Naive thymus-derived CD4-positive, alpha-beta T cell (primary cell): ENCODE measurements around the gene POLR2L. TPM values are rescaled to one million over a fixed set of nuclear protein-coding genes. Genes with fewer than 3 reads are reported as not detected.
A peak's percentile ranks its signal among the peaks of the same experiment; 100 is the strongest.

Source experiments
- ATAC-seq: fragments of 150-1000 bp; cut with Tn5 transposase; 2 replicates; pipeline ENCODE4 v1.10.0; 2021; ENCODE audit warnings: mild to moderate bottlenecking, moderate library complexity
- CTCF ChIA-PET: fragments of 350-600 bp; sonication (Branson Sonifier 250); formaldehyde crosslinking; loops from one replicate; lab custom pipeline; 2021; ENCODE audit warnings: antibody characterized with exemption; lab: Charles Lee
- POLR2A ChIA-PET: fragments of 350-600 bp; sonication (Branson Sonifier 250); formaldehyde crosslinking; loops from one replicate; lab custom pipeline; 2021; ENCODE audit warnings: antibody characterized with exemption, inconsistent platforms; lab: Charles Lee
- DNase-seq, 9 donors: peaks; one replicate each; pipeline versions ENCODE4 v3.0.0 to v3.0.0-alpha.2; 2020 to 2022; ENCODE audit warnings: mixed read lengths in 1 of 9
- H3K27ac ChIP-seq: one replicate; pipeline ENCODE4 v1.7.0; 2013; ENCODE audit warnings: mild to moderate bottlenecking, low read depth, low read length, moderate library complexity
- H3K27me3 ChIP-seq, 2 donors: one replicate each; pipeline ENCODE4 v1.7.0; 2013; ENCODE audit warnings: low read length in 2 of 2, mild to moderate bottlenecking in 2 of 2, moderate library complexity in 2 of 2; ENCODE audit not compliant: control insufficient read depth in 2 of 2, insufficient read depth in 2 of 2
- H3K36me3 ChIP-seq, 3 experiments: 1 replicate in 2 of 3; 2 replicates in 1 of 3; pipeline ENCODE4 v1.7.0; 2013; ENCODE audit warnings: low read length in 3 of 3, mild to moderate bottlenecking in 3 of 3, moderate library complexity in 1 of 3; ENCODE audit not compliant: insufficient read depth in 3 of 3, control insufficient read depth in 2 of 3
- H3K4me1 ChIP-seq, 2 donors: one replicate each; pipeline ENCODE4 v1.7.0; 2013; ENCODE audit warnings: low read length in 2 of 2, mild to moderate bottlenecking in 2 of 2, moderate library complexity in 1 of 2; ENCODE audit not compliant: control insufficient read depth in 2 of 2, insufficient read depth in 2 of 2
- H3K4me3 ChIP-seq: 2 replicates; pipeline ENCODE4 v1.7.0; 2013; ENCODE audit warnings: mild to moderate bottlenecking, low read length
- H3K9me3 ChIP-seq, 3 experiments: 1 replicate in 2 of 3; 2 replicates in 1 of 3; pipeline ENCODE4 v1.7.0; 2013; ENCODE audit warnings: low read length in 3 of 3; ENCODE audit not compliant: control insufficient read depth in 2 of 3
- H3K27ac Mint-ChIP-seq, 9 donors: one replicate each; pipeline ENCODE4 v1.8.0; 2020 to 2022; ENCODE audit warnings: mixed read lengths in 9 of 9, mild to moderate bottlenecking in 8 of 9, moderate library complexity in 5 of 9, inconsistent platforms in 2 of 9
- H3K27me3 Mint-ChIP-seq, 5 donors: one replicate each; pipeline ENCODE4 v1.8.0; 2021 to 2022; ENCODE audit warnings: mixed read lengths in 5 of 5, mild to moderate bottlenecking in 1 of 5
- H3K36me3 Mint-ChIP-seq, 5 donors: one replicate each; pipeline ENCODE4 v1.8.0; 2020 to 2022; ENCODE audit warnings: mixed read lengths in 5 of 5, mild to moderate bottlenecking in 3 of 5, inconsistent platforms in 1 of 5
- H3K4me1 Mint-ChIP-seq, 7 donors: one replicate each; pipeline ENCODE4 v1.8.0; 2020 to 2022; ENCODE audit warnings: mixed read lengths in 7 of 7, mild to moderate bottlenecking in 3 of 7, inconsistent platforms in 1 of 7
- H3K4me3 Mint-ChIP-seq, 10 donors: one replicate each; pipeline ENCODE4 v1.8.0; 2020 to 2022; ENCODE audit warnings: mild to moderate bottlenecking in 10 of 10, mixed read lengths in 10 of 10, moderate library complexity in 6 of 10, inconsistent platforms in 2 of 10
- H3K9me3 Mint-ChIP-seq, 11 donors: one replicate each; pipeline ENCODE4 v1.8.0; 2020 to 2022; ENCODE audit warnings: mixed read lengths in 11 of 11, mild to moderate bottlenecking in 4 of 11, inconsistent platforms in 1 of 11, moderate library complexity in 1 of 11
- intact Hi-C, 2 donors: fragments of 100-400 bp; cut with micrococcal nuclease; formaldehyde crosslinking; loops; one replicate each; pipeline ENCODE4 v1.15.1; 2023
- polyA plus RNA-seq, 2 donors: library from polyadenylated mRNA; unstranded; fragments of 300-500 nt; fragmentation: Illumina TruSeq; gene quantifications; one replicate each; pipeline ENCODE4 v1.2.3, GENCODE V29; 2021
- total RNA-seq, 6 experiments: library from RNA in 5 of 6; stranded (reverse) in 5 of 6; gene quantifications; 1 replicate in 5 of 6; 2 replicates in 1 of 6; pipeline ENCODE4 v1.2.3 and lab custom pipeline; 2021 to 2026

Gene POLR2L
- total and polyA plus RNA-seq, 7 experiments from 2014 or later, result 31.2 to 93.3 (median 49.1) TPM

GRCh38 chr11:812390-812789, 29.9 kb downstream of the POLR2L start:
- peak overlapping the region in 6 of 10 donors; percentile 27 to 96 (median 63) for H3K4me3 Mint-ChIP-seq

GRCh38 chr11:811446-812245, 30.7 kb downstream of the POLR2L start:
- no peaks in the 10 kb centered on the region for H3K27me3 ChIP-seq
- peaks cover 8 to 44% (median 31%) of the 10 kb centered on the region in 7 donors for H3K4me1 Mint-ChIP-seq
- peak overlapping the region; percentile 96 for H3K27ac ChIP-seq
- peak overlapping the region; percentile 79 to 96 (median 90) for H3K4me3 Mint-ChIP-seq
- no peaks in the 10 kb centered on the region for H3K9me3 ChIP-seq
- intact Hi-C loops, result no loop called here
- H3K9me3 Mint-ChIP-seq, result peaks cover 0 to 3% (median 0%) of the 10 kb centered on the region in 11 donors
- H3K27me3 Mint-ChIP-seq, result no peaks in the 10 kb centered on the region
- peaks cover 0 to 16% (median 0%) of the 10 kb centered on the region in 5 donors for H3K36me3 Mint-ChIP-seq
- H3K27ac Mint-ChIP-seq, result peak overlapping the region; percentile 74 to 99 (median 87)
- H3K4me1 ChIP-seq, result peaks cover 22 to 25% of the 10 kb centered on the region in 2 donors
- POLR2A ChIA-PET, result interaction anchor here (0.7 to 2.2 kb wide), 4 partner anchors 8 to 238 kb away, joined by 4 to 28 read pairs (median 4); no protein-coding TSS in a partner anchor
- DNase-seq (no peak), ATAC-seq (no peak)
- peaks cover 10 to 33% (median 12%) of the 10 kb centered on the region in 3 experiments for H3K36me3 ChIP-seq
- CTCF ChIA-PET, result interaction anchor here (1.3 kb wide), 1 partner anchor 8 kb away, joined by 3 read pairs; no protein-coding TSS in a partner anchor
- peak overlapping the region; percentile 96 for H3K4me3 ChIP-seq

More at GRCh38 chr11:812390-812789, 29.9 kb downstream of the POLR2L start:
- DNase-seq (no peak), ATAC-seq (no peak)
- Histone ChIP-seq H3K4me1 (peaks cover 22 to 25% of the 10 kb centered on the region in 2 donors), H3K27me3 (no peaks in the 10 kb centered on the region), H3K27ac (no peak overlapping the region), H3K36me3 (peaks cover 10 to 33% (median 12%) of the 10 kb centered on the region in 3 experiments), H3K9me3 (no peaks in the 10 kb centered on the region), H3K4me3 (no peak overlapping the region)
- intact Hi-C loops, result no loop called here
- no peaks in the 10 kb centered on the region for H3K27me3 Mint-ChIP-seq
- H3K4me1 Mint-ChIP-seq, result peaks cover 8 to 42% (median 31%) of the 10 kb centered on the region in 7 donors
- ChIA-PET CTCF (no interaction called here), POLR2A (interaction anchor here (0.7 to 2.2 kb wide), 6 partner anchors 8 to 752 kb away, joined by 3 to 28 read pairs (median 4); no protein-coding TSS in a partner anchor)
- H3K9me3 Mint-ChIP-seq, result peaks cover 0 to 3% (median 0%) of the 10 kb centered on the region in 11 donors
- peak overlapping the region in 3 of 9 donors; percentile 38 to 93 (median 62) for H3K27ac Mint-ChIP-seq
- H3K36me3 Mint-ChIP-seq, result peaks cover 0 to 16% (median 0%) of the 10 kb centered on the region in 5 donors

- ATAC-seq (peak; percentile 16), DNase-seq (no peak)
- H3K4me1 Mint-ChIP-seq, result peaks cover 8 to 50% (median 31%) of the 10 kb centered on the region in 7 donors
- peaks cover 0 to 16% (median 0%) of the 10 kb centered on the region in 5 donors for H3K36me3 Mint-ChIP-seq
- intact Hi-C loops, result no loop called here
- H3K27me3 ChIP-seq, result no peaks in the 10 kb centered on the region
- peak overlapping the region; percentile 88 to 96 (median 95) for H3K4me3 Mint-ChIP-seq
- ChIA-PET POLR2A (interaction anchor here (0.6 to 2.2 kb wide), 13 partner anchors 9 to 573 kb away, joined by 3 to 51 read pairs (median 5); partner anchors contain the start of genes DEAF1, PNPLA2, SLC25A22 and TMEM80), CTCF (interaction anchor here (0.6 to 1.3 kb wide), 2 partner anchors 9 to 65 kb away, joined by 3 to 4 read pairs; no protein-coding TSS in a partner anchor)
- H3K9me3 ChIP-seq, result no peaks in the 10 kb centered on the region
- H3K27ac ChIP-seq, result peak overlapping the region; percentile 96
- H3K36me3 ChIP-seq, result peaks cover 10 to 33% (median 12%) of the 10 kb centered on the region in 3 experiments
- H3K27ac Mint-ChIP-seq, result peak overlapping the region; percentile 91 to 99 (median 97)
- peaks cover 0 to 3% (median 0%) of the 10 kb centered on the region in 11 donors for H3K9me3 Mint-ChIP-seq
- H3K27me3 Mint-ChIP-seq, result no peaks in the 10 kb centered on the region
- H3K4me1 ChIP-seq, result peaks cover 22 to 25% of the 10 kb centered on the region in 2 donors
- H3K4me3 ChIP-seq, result peak overlapping the region; percentile 96
Measured at GRCh38 chr11:810040-810567, 32.2 kb downstream of the POLR2L start.

GRCh38 chr11:809287-810039, 32.9 kb downstream of the POLR2L start, which contains the start of gene RPLP2:
TSS of gene RPLP2 (plus strand) at chr11:809967. CDS start at chr11:810235, 268 bp downstream.
- intact Hi-C loops, result loop anchor here (1.0 to 2.0 kb wide), 11 partner anchors 10 to 1591 kb away; partner anchors contain the start of genes PHRF1 (in 2 of the 2), GATD1 (in 1 of the 2), POLR2L (in 1 of the 2) and RNH1 (in 1 of the 2)
- H3K36me3 Mint-ChIP-seq, result peaks cover 0 to 16% (median 0%) of the 10 kb centered on the region in 5 donors
- H3K4me1 Mint-ChIP-seq, result peaks cover 8 to 51% (median 32%) of the 10 kb centered on the region in 7 donors
- Histone ChIP-seq H3K36me3 (peaks cover 10 to 33% (median 12%) of the 10 kb centered on the region in 3 experiments), H3K4me1 (peaks cover 24 to 26% of the 10 kb centered on the region in 2 donors), H3K27ac (peak within 1 kb of the TSS; percentile 96), H3K9me3 (no peaks in the 10 kb centered on the region), H3K4me3 (peak within 1 kb of the TSS; percentile 96), H3K27me3 (no peaks in the 10 kb centered on the region)
- peak within 1 kb of the TSS; percentile 91 to 99 (median 97) for H3K27ac Mint-ChIP-seq
- H3K9me3 Mint-ChIP-seq, result peaks cover 0 to 3% (median 0%) of the 10 kb centered on the region in 11 donors
- H3K27me3 Mint-ChIP-seq, result no peaks in the 10 kb centered on the region
- ChIA-PET POLR2A (interaction anchor here (0.6 to 2.2 kb wide), 14 partner anchors 9 to 572 kb away, joined by 3 to 51 read pairs (median 4); partner anchors contain the start of genes DEAF1, PNPLA2, SLC25A22 and TMEM80), CTCF (interaction anchor here (0.6 kb wide), 1 partner anchor 64 kb away, joined by 4 read pairs; no protein-coding TSS in a partner anchor)
- peak; percentile 95 to 99 (median 98) for DNase-seq
- ATAC-seq, result peak; percentile 90
- peak within 1 kb of the TSS; percentile 88 to 96 (median 95) for H3K4me3 Mint-ChIP-seq

- Mint-ChIP-seq H3K27me3 (no peaks in the 10 kb centered on the region), H3K36me3 (peaks cover 0 to 16% (median 0%) of the 10 kb centered on the region in 5 donors), H3K9me3 (peaks cover 0 to 3% (median 0%) of the 10 kb centered on the region in 11 donors), H3K4me1 (peaks cover 8 to 53% (median 38%) of the 10 kb centered on the region in 7 donors), H3K4me3 (peak overlapping the region; percentile 88 to 96 (median 95)), H3K27ac (peak overlapping the region; percentile 91 to 99 (median 97))
- H3K9me3 ChIP-seq, result no peaks in the 10 kb centered on the region
- intact Hi-C loops, result loop anchor here (1.0 to 2.0 kb wide), 11 partner anchors 11 to 1592 kb away; partner anchors contain the start of genes PHRF1 (in 2 of the 2), GATD1 (in 1 of the 2), POLR2L (in 1 of the 2) and RNH1 (in 1 of the 2)
- peaks cover 32 to 33% of the 10 kb centered on the region in 2 donors for H3K4me1 ChIP-seq
- H3K27me3 ChIP-seq, result no peaks in the 10 kb centered on the region
- ChIA-PET POLR2A (interaction anchor here (0.7 to 2.2 kb wide), 15 partner anchors 10 to 571 kb away, joined by 3 to 51 read pairs (median 4); partner anchors contain the start of genes DEAF1, PNPLA2, SLC25A22 and TMEM80), CTCF (no interaction called here)
- H3K27ac ChIP-seq, result peak overlapping the region; percentile 96
- ATAC-seq, result no peak
- peaks cover 10 to 28% (median 12%) of the 10 kb centered on the region in 3 experiments for H3K36me3 ChIP-seq
- peak in 1 of 9 donors; percentile 46 for DNase-seq
- H3K4me3 ChIP-seq, result peak overlapping the region; percentile 96
Measured at GRCh38 chr11:808427-809286, 33.7 kb downstream of the POLR2L start.
